GM13976 (cell line): ENCODE measurements around the gene RTN1.

Experiments
- DNase-seq: peaks from one replicate; pipeline ENCODE4 v3.0.0; 2012; ENCODE audit warnings: low spot score
- in situ Hi-C: fragments of 300-500 bp; cut with MboI; formaldehyde crosslinking; loops from one replicate; pipeline ENCODE4 v1.12.0; 2022; ENCODE audit warnings: low sequenced_read_pairs, mixed read lengths, inconsistent platforms; ENCODE audit not compliant: unreplicated experiment
- TF ChIP-seq, protein P1 (sequence below): IDR thresholded peaks from 2 replicates; pipeline ENCODE4 v1.5.1; 2012; ENCODE audit warnings: borderline replicate concordance, mild to moderate bottlenecking; ENCODE audit not compliant: insufficient read depth; ENCODE audit errors: extremely low read depth, missing control alignments, control extremely low read depth

The RTN1 gene

DNA sequence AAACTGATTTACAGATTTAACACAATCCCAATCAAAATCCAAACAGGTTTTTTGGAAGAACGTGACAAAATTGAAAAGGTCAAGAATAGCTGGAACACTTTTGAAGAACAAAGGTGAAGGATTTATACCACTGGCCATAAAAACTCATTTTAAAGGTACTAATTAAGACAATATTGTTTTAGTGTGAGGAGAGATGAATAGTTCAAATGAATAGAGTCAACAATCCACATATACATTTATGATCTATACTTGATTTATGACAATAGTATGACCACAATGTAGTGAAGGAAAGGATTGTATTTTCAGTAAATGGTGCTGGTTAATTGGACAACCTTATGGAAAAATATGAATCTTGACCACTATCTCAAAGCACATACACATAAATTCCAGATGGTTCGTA is 323.3 kb downstream of the RTN1 start:
- TF ChIP-seq, protein P1, sequence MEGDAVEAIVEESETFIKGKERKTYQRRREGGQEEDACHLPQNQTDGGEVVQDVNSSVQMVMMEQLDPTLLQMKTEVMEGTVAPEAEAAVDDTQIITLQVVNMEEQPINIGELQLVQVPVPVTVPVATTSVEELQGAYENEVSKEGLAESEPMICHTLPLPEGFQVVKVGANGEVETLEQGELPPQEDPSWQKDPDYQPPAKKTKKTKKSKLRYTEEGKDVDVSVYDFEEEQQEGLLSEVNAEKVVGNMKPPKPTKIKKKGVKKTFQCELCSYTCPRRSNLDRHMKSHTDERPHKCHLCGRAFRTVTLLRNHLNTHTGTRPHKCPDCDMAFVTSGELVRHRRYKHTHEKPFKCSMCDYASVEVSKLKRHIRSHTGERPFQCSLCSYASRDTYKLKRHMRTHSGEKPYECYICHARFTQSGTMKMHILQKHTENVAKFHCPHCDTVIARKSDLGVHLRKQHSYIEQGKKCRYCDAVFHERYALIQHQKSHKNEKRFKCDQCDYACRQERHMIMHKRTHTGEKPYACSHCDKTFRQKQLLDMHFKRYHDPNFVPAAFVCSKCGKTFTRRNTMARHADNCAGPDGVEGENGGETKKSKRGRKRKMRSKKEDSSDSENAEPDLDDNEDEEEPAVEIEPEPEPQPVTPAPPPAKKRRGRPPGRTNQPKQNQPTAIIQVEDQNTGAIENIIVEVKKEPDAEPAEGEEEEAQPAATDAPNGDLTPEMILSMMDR: no peak
- in situ Hi-C loops: no loop called here
- DNase-seq: no peak
